ENCODE data around the gene UBA6. TPM values are rescaled to one million over a fixed set of nuclear protein-coding genes. Genes with fewer than 3 reads are reported as not detected.

UBA6 gene
- total RNA-seq, 2 donors from 2014 or later, result 12.5 to 13.7 TPM

GRCh38 chr4:67718848-67719247, 17.9 kb upstream of the UBA6 start:
- ATAC-seq, result no peak
- DNase-seq, result no peak
- H3K4me3 ChIP-seq, result no peak overlapping the region
- no peaks in the 10 kb centered on the region for H3K9me3 ChIP-seq
- 98 to 100% methylated on average over 2 of the region's 2 CpGs for WGBS, 2 donors
- intact Hi-C loops (cut with DNase I), result no loop called here
- peaks cover 7% of the 10 kb centered on the region for H3K4me1 ChIP-seq
- no peaks in the 10 kb centered on the region for H3K27me3 ChIP-seq
- TF ChIP-seq CTCF (IDR thresholded peaks at IDR 0.05), result no peak
- TF ChIP-seq POLR2A (IDR thresholded peaks at IDR 0.05), result no peak
- no peaks in the 10 kb centered on the region for H3K36me3 ChIP-seq (replicated peaks in 1 of 2; ENCODE audit: insufficient read depth in 1 of 2, low read depth in 2 of 2)
- no peak overlapping the region for H3K27ac ChIP-seq

GRCh38 chr4:67717586-67717985, 16.6 kb upstream of the UBA6 start:
- ATAC-seq, result no peak
- Histone ChIP-seq H3K4me1 (peaks cover 7% of the 10 kb centered on the region), H3K4me3 (no peak overlapping the region), H3K27ac (no peak overlapping the region), H3K27me3 (no peaks in the 10 kb centered on the region), H3K36me3 (replicated peaks in 1 of 2; ENCODE audit: insufficient read depth in 1 of 2, low read depth in 2 of 2) (no peaks in the 10 kb centered on the region), H3K9me3 (no peaks in the 10 kb centered on the region)
- DNase-seq, result no peak
- 100% methylated on average over 2 of the region's 2 CpGs for whole genome bisulfite sequencing, 2 donors
- intact Hi-C loops (cut with DNase I), result no loop called here
- TF ChIP-seq CTCF (IDR thresholded peaks at IDR 0.05) (no peak), POLR2A (IDR thresholded peaks at IDR 0.05) (no peak)

GRCh38 chr4:67714955-67715354, 14.0 kb upstream of the UBA6 start:
- H3K9me3 ChIP-seq, result no peaks in the 10 kb centered on the region
- H3K4me1 ChIP-seq, result peaks cover 2% of the 10 kb centered on the region
- 95 to 96% methylated on average over 6 of the region's 6 CpGs for WGBS, 2 donors
- intact Hi-C loops (cut with DNase I), result no loop called here
- no peaks in the 10 kb centered on the region for H3K36me3 ChIP-seq (replicated peaks in 1 of 2; ENCODE audit: insufficient read depth in 1 of 2, low read depth in 2 of 2)
- H3K27me3 ChIP-seq, result no peaks in the 10 kb centered on the region
- H3K27ac ChIP-seq, result no peak overlapping the region
- DNase-seq, result no peak
- no peak for TF ChIP-seq CTCF (IDR thresholded peaks at IDR 0.05)
- TF ChIP-seq POLR2A (IDR thresholded peaks at IDR 0.05), result no peak
- no peak overlapping the region for H3K4me3 ChIP-seq
- ATAC-seq, result no peak

GRCh38 chr4:67714248-67714583, 13.3 kb upstream of the UBA6 start:
- WGBS, 2 donors, result 89 to 100% methylated on average over 1 of the region's 1 CpG
- intact Hi-C loops (cut with DNase I), result no loop called here
- Histone ChIP-seq H3K9me3 (no peaks in the 10 kb centered on the region), H3K4me3 (no peak overlapping the region), H3K4me1 (no peaks in the 10 kb centered on the region), H3K36me3 (replicated peaks in 1 of 2; ENCODE audit: insufficient read depth in 1 of 2, low read depth in 2 of 2) (no peaks in the 10 kb centered on the region), H3K27me3 (no peaks in the 10 kb centered on the region), H3K27ac (no peak overlapping the region)
- TF ChIP-seq POLR2A (IDR thresholded peaks at IDR 0.05) (no peak), CTCF (IDR thresholded peaks at IDR 0.05) (no peak)
- ATAC-seq (no peak), DNase-seq (no peak)

- no peaks in the 10 kb centered on the region for H3K9me3 ChIP-seq
- DNase-seq (no peak), ATAC-seq (no peak)
- no peak for TF ChIP-seq POLR2A (IDR thresholded peaks at IDR 0.05)
- TF ChIP-seq CTCF (IDR thresholded peaks at IDR 0.05), result no peak
- H3K4me1 ChIP-seq, result no peaks in the 10 kb centered on the region
- no peak overlapping the region for H3K27ac ChIP-seq
- H3K27me3 ChIP-seq, result no peaks in the 10 kb centered on the region
- H3K36me3 ChIP-seq (replicated peaks in 1 of 2; ENCODE audit: insufficient read depth in 1 of 2, low read depth in 2 of 2), result no peaks in the 10 kb centered on the region
- WGBS, 2 donors, result 72% methylated on average over 12 of the region's 12 CpGs
- intact Hi-C loops (cut with DNase I), result no loop called here
- H3K4me3 ChIP-seq, result no peak overlapping the region
These were observed 12.7 kb upstream of the UBA6 start for GRCh38 chr4:67713529-67714247.
